NCI-H2196 treated with DMSO at 0.1 percent for 48 hours (cell line): ENCODE results near the gene HOXB3.
A peak's percentile ranks its signal among the peaks of the same experiment; 100 is the strongest.

Experiments used
- DNase-seq: peaks from one replicate; lab custom pipeline; 2025; ENCODE audit not compliant: unreplicated experiment; lab: John Stamatoyannopoulos, UW

Gene HOXB3

GRCh38 chr17:48506246-48506645, 83.8 kb downstream of the HOXB3 start:
- DNase-seq: no peak

GRCh38 chr17:48505788-48506187, 84.3 kb downstream of the HOXB3 start:
- DNase-seq: peak; percentile 94

DNA sequence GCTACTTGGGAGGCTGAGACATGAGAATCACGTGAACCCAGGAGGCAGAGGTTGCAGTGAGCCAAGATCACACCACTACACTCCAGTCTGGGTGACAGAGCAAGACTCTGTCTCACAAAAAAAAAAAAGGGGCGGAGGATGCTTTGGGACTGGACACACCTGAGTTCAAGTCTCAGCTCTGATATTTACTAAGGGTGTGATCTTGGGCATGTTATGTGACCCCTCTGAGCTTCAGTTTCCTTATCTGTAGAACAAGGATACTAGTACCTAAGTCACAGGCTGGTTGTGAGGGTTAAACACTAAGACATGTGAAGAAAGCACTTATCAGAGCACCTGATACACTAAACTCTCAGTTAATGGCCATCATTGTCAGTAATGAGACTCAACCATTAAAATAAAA, 85.1 kb downstream of the HOXB3 start:
- no peak for DNase-seq

DNA sequence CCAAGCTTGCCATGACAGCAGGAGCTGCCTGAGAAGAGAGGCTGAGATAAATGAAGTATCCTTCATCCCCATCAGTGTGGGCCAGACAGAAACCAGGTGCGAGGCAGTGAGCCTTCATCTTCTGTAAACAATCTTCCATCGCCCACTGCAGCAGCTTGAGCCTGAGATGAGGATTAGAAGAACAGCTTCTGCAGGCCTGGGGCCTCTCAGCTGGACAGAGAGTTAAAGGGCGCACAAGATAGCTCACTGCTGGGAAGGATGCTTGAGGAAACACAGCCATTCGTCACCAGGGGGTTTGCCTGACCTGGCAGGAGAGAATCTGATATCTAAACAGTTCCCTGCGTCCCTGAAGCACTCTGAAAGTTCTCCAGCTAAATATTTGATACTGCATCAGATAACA, 86.3 kb downstream of the HOXB3 start:
- no peak for DNase-seq

DNA sequence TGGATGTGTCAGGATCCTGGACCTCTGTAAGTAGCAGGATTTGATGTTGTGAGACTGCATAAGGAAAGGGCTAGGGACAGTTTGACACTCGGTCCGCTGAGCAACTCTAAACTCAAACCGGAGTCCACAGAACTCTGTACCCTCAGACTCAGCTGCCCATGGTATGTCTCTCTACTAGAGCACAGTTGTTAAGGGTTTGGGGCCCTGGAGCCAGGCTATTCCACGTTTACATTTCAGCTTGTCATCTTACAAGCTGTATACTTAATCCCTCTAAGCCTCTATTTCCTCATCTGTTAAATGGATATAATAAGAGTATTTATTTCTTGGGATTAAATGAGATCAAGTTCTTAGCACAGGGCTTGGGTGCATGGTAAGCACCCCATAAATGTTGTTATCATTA, 87.1 kb downstream of the HOXB3 start:
- no peak for DNase-seq

- DNase-seq: no peak
Measured at GRCh38 chr17:48502312-48502711, 87.7 kb downstream of the HOXB3 start.

DNA sequence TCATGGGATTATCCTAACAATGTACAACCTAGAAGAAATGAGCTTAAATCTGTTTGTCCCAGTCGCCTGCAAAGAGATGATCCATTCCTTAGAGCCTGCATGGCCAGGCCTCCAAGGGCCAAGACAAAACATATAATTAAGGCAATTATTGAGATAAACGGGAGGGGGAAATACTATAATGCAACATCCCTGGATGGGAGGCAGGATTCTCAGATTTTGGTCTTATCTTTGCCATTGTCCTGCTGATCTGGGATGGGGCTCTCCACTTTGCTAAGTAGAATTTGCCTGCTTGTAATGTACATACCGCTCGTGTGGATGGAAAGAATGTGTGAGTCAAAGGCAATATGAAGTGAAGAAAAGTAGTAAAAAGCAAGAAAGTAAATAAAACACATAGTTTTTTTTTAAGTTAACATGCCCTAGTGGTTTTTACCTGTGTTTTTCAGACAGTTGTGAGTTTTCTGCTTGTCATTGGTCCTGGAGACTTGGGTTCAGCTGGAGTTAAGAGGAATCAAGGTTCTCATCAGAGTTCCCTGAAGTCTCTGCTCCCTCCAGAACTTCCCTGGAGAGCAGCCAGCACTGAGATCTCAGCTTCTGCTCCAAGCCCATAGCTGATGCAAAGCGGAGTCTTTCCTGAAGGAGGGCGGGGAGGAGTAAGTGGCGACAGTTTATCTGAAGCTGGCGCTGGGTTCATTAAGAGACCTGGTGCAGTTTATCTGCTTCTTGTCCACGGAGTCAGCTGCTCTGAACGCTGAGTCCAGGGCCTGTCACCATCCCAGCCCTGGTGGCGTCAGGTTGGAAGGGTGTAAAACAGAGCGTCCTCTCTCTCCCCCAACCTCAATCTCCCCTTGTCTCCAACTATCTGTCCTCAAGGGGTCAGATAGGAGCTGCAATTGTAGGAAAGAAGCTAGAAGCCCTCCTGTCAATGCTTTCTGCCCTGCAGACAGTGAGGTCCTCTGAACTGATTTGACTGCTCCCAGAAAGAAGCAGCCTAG, 89.3 kb downstream of the HOXB3 start:
- DNase-seq: no peak

DNA sequence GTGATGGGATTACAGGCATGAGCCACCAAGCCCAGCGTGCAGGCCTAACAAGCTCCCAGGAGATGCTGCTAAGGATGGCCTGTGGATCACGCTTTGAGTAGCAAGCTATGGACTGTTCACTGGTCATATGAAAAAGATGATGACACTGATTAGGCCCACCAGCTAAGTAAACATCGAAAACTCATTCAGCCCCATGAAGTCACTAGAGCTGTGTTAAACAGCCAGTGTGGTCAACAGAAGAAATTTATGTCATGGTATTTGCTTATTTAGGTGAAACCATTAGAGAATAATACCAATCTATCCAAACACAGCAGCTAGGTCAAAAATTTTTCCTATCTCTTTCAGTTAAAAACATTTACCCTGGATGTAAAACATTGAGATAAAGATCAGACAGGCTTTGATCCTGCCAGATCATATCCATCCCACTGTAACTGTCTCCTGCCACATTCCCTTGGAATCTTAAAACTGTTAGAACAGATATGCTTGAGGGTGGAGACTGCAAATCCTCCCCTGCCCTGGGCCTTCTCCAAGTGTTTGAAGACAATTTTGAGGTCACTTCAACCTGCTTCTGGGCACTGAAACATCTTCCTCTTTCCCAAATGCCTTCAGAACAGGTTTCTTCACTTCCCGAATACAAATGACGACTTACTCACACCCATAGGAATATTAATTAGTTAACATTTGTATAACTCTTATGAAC, 90.2 kb downstream of the HOXB3 start:
- DNase-seq: no peak

- no peak for DNase-seq
Measured at GRCh38 chr17:48499248-48499647, 90.8 kb downstream of the HOXB3 start.
